GM12801 (cell line): ENCODE data around the gene MAP2K5.

Source experiments
- CTCF ChIP-seq: IDR thresholded peaks from one replicate; pipeline ENCODE4 v1.5.1; 2011; ENCODE audit warnings: control low read depth; ENCODE audit not compliant: insufficient read length; ENCODE audit errors: extremely low read depth

Gene MAP2K5

GRCh38 chr15:67806536-67806935 is 264.0 kb downstream of the MAP2K5 start:
- TF ChIP-seq CTCF = no peak

- TF ChIP-seq CTCF = no peak
Observed at GRCh38 chr15:67807141-67807540, 264.6 kb downstream of the MAP2K5 start.

GRCh38 chr15:67807836-67808235 is 265.3 kb downstream of the MAP2K5 start:
- TF ChIP-seq CTCF = no peak

- TF ChIP-seq CTCF = no peak
Observed at GRCh38 chr15:67808821-67809220, 266.3 kb downstream of the MAP2K5 start.

GRCh38 chr15:67809441-67809840 is 266.9 kb downstream of the MAP2K5 start:
- TF ChIP-seq CTCF = no peak

- TF ChIP-seq CTCF = no peak
Observed at GRCh38 chr15:67809866-67810265, 267.4 kb downstream of the MAP2K5 start.

GRCh38 chr15:67812241-67812644 is 269.7 kb downstream of the MAP2K5 start:
- TF ChIP-seq CTCF = no peak
